Astrocyte (in vitro differentiated cells and primary cell): ENCODE measurements around the gene BRINP1. TPM values are rescaled to one million over a fixed set of nuclear protein-coding genes. Genes with fewer than 3 reads are reported as not detected.

ENCODE experiments used
- DNase-seq: peaks from one replicate; pipeline ENCODE4 v3.0.0-alpha.2; 2010; ENCODE audit warnings: low read depth
- FAIRE-seq: peaks from 2 replicates; lab custom pipeline; 2011; peaks lifted over from hg19 to GRCh38; lab: Jason Lieb, UNC
- H2AFZ ChIP-seq: 2 replicates; pipeline ENCODE4 v1.6.0; 2012; ENCODE audit warnings: low read depth, low read length, inconsistent platforms
- H3K27ac ChIP-seq: 2 replicates; pipeline ENCODE4 v1.5.1; 2011; ENCODE audit warnings: low read depth, low read length, inconsistent platforms
- H3K27me3 ChIP-seq: 2 replicates; pipeline ENCODE4 v1.6.0; 2011; ENCODE audit warnings: low read length, inconsistent platforms; ENCODE audit not compliant: insufficient read depth
- H3K36me3 ChIP-seq: 2 replicates; pipeline ENCODE4 v1.5.1; 2011; ENCODE audit warnings: low read length, inconsistent platforms; ENCODE audit not compliant: insufficient read depth
- H3K4me1 ChIP-seq: 2 replicates; pipeline ENCODE4 v1.5.1; 2011; ENCODE audit warnings: low read length, inconsistent platforms; ENCODE audit not compliant: insufficient read depth
- H3K4me2 ChIP-seq: 2 replicates; pipeline ENCODE4 v1.6.0; 2012; ENCODE audit warnings: low read length, inconsistent platforms
- H3K4me3 ChIP-seq: 2 replicates; pipeline ENCODE4 v1.5.1; 2011; ENCODE audit warnings: low read depth, mild to moderate bottlenecking, low read length, inconsistent platforms; ENCODE audit not compliant: insufficient read depth
- H3K79me2 ChIP-seq: 2 replicates; pipeline ENCODE4 v1.6.0; 2012; ENCODE audit warnings: mild to moderate bottlenecking, low read length, inconsistent platforms; ENCODE audit not compliant: insufficient read depth
- H3K9ac ChIP-seq: 2 replicates; pipeline ENCODE4 v1.6.0; 2012; ENCODE audit warnings: mild to moderate bottlenecking, low read length, inconsistent platforms
- H3K9me3 ChIP-seq: 2 replicates; pipeline ENCODE4 v1.5.1; 2012; ENCODE audit warnings: low read depth, mild to moderate bottlenecking, low read length, inconsistent platforms; ENCODE audit not compliant: insufficient read depth
- H4K20me1 ChIP-seq: 2 replicates; pipeline ENCODE4 v1.6.0; 2012; ENCODE audit warnings: low read length, inconsistent platforms; ENCODE audit not compliant: insufficient read depth
- H3K27ac Mint-ChIP-seq: one replicate; pipeline ENCODE4 v1.8.0; 2021; ENCODE audit warnings: mild to moderate bottlenecking, mixed read lengths; ENCODE audit not compliant: unreplicated experiment
- H3K27me3 Mint-ChIP-seq: one replicate; pipeline ENCODE4 v1.8.0; 2021; ENCODE audit warnings: low read depth, mixed read lengths; ENCODE audit not compliant: unreplicated experiment
- H3K36me3 Mint-ChIP-seq: one replicate; pipeline ENCODE4 v1.8.0; 2021; ENCODE audit warnings: low read depth, mixed read lengths; ENCODE audit not compliant: unreplicated experiment
- H3K4me1 Mint-ChIP-seq: one replicate; pipeline ENCODE4 v1.8.0; 2021; ENCODE audit warnings: low read depth, mixed read lengths; ENCODE audit not compliant: unreplicated experiment
- H3K4me3 Mint-ChIP-seq: one replicate; pipeline ENCODE4 v1.8.0; 2021; ENCODE audit warnings: mild to moderate bottlenecking, moderate library complexity, mixed read lengths; ENCODE audit not compliant: unreplicated experiment
- H3K9me3 Mint-ChIP-seq: one replicate; pipeline ENCODE4 v1.8.0; 2021; ENCODE audit warnings: mild to moderate bottlenecking, mixed read lengths; ENCODE audit not compliant: unreplicated experiment
- EZH2 ChIP-seq: IDR thresholded peaks from 2 replicates; pipeline ENCODE4 v1.6.1; 2012; ENCODE audit warnings: mild to moderate bottlenecking, low read length, inconsistent platforms; ENCODE audit not compliant: insufficient read depth
- total RNA-seq: library from RNA; stranded (reverse); gene quantifications from 2 replicates; pipeline ENCODE4 v1.2.1, GENCODE V29; 2021
- TF ChIP-seq, protein P1 (sequence below): IDR thresholded peaks from 2 replicates; pipeline ENCODE4 v1.5.1; 2011; ENCODE audit warnings: low read depth, mild to moderate bottlenecking, inconsistent platforms, low read length, moderate library complexity; ENCODE audit not compliant: insufficient read depth

Gene BRINP1
- total RNA-seq, 1 donor from 2014 or later: 2.2 TPM

DNA sequence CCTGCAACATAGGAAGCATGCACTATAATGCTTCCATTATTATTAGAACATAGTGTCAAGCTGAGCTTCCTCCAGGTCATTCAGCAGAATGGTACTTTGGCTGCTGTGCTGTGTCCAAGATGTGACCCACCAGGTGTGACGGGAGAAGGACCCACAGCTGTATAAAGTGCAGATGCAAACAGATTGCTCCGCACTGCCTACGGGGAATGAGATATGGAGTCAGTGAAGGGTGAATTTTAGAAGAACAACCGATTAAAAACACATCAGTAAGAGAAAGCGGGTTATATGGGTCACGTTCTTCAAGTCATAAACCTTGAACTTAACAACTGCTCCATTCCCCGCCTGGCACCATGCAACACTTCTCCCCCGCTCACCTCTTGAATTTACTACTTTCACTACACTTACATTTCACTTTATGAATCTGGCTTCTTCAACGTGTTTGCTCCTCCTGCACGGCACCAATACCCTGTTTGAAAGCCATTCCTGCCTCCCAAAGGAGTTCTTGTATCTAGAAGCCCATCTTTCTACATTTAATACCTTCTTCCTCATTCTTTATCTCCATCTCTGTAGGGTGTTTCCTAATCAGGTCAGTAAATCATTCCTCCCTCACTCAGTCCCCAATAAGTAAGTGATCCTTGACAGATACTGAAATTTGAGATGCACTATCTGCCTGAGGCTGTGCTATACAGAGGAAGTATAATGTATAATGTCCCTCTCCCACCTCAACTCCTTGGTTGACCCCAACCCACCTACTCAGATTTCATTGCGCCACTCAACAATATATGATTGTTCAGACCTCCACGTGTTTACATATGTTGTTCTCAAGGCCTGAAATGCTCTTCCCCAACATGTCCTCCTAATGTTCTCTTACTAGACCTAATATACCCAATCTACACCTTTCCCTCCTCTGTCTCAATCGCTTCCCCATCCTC, 25.9 kb downstream of the BRINP1 start:
- no peaks in the 10 kb centered on the region for H3K79me2 ChIP-seq
- H3K27ac ChIP-seq: no peak overlapping the region
- H3K27me3 ChIP-seq: no peaks in the 10 kb centered on the region
- no peak overlapping the region for H3K4me3 ChIP-seq
- H3K4me1 ChIP-seq: no peaks in the 10 kb centered on the region
- Mint-ChIP-seq H3K9me3 (no peaks in the 10 kb centered on the region), H3K27me3 (peaks cover 3% of the 10 kb centered on the region), H3K27ac (no peak overlapping the region), H3K36me3 (no peaks in the 10 kb centered on the region), H3K4me1 (no peaks in the 10 kb centered on the region), H3K4me3 (no peak overlapping the region)
- TF ChIP-seq EZH2: no peak
- TF ChIP-seq, protein P1, sequence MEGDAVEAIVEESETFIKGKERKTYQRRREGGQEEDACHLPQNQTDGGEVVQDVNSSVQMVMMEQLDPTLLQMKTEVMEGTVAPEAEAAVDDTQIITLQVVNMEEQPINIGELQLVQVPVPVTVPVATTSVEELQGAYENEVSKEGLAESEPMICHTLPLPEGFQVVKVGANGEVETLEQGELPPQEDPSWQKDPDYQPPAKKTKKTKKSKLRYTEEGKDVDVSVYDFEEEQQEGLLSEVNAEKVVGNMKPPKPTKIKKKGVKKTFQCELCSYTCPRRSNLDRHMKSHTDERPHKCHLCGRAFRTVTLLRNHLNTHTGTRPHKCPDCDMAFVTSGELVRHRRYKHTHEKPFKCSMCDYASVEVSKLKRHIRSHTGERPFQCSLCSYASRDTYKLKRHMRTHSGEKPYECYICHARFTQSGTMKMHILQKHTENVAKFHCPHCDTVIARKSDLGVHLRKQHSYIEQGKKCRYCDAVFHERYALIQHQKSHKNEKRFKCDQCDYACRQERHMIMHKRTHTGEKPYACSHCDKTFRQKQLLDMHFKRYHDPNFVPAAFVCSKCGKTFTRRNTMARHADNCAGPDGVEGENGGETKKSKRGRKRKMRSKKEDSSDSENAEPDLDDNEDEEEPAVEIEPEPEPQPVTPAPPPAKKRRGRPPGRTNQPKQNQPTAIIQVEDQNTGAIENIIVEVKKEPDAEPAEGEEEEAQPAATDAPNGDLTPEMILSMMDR: no peak
- no peak for FAIRE-seq
- no peak overlapping the region for H2AFZ ChIP-seq
- H3K9ac ChIP-seq: no peak overlapping the region
- no peaks in the 10 kb centered on the region for H3K9me3 ChIP-seq
- H4K20me1 ChIP-seq: no peaks in the 10 kb centered on the region
- H3K36me3 ChIP-seq: no peaks in the 10 kb centered on the region
- no peak for DNase-seq
- no peak overlapping the region for H3K4me2 ChIP-seq

GRCh38 chr9:119339056-119339455, 30.2 kb downstream of the BRINP1 start:
- Histone ChIP-seq H3K9me3 (no peaks in the 10 kb centered on the region), H3K27me3 (no peaks in the 10 kb centered on the region), H3K27ac (no peak overlapping the region), H3K79me2 (no peaks in the 10 kb centered on the region), H3K4me1 (no peaks in the 10 kb centered on the region), H3K36me3 (no peaks in the 10 kb centered on the region), H3K9ac (no peak overlapping the region), H3K4me2 (no peak overlapping the region), H4K20me1 (no peaks in the 10 kb centered on the region), H2AFZ (no peak overlapping the region), H3K4me3 (no peak overlapping the region)
- Mint-ChIP-seq H3K27ac (no peak overlapping the region), H3K9me3 (no peaks in the 10 kb centered on the region), H3K4me3 (no peak overlapping the region), H3K36me3 (no peaks in the 10 kb centered on the region), H3K27me3 (peaks cover 3% of the 10 kb centered on the region), H3K4me1 (no peaks in the 10 kb centered on the region)
- no peak for DNase-seq
- no peak for FAIRE-seq
- TF ChIP-seq, protein P1: no peak
- TF ChIP-seq EZH2: no peak

DNA sequence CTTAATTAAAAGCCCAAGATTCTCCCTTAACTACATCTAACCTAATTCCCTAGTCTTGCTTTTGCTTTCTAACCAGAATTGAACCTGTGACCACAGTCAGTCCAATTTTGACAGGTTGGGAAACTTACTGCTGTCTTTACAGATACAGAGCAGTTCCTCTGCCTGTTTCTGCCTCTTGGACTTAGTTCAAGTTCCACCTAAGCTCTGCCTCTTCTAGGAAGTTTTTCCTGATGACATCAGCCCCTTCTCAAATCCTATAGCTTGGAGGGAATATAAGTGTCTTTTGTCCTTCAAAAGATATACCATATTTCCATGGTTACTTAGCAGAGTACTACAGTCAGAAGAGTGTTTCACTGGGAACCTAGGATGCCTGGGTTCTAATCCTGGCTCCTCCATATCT, 31.7 kb downstream of the BRINP1 start:
- H3K4me3 Mint-ChIP-seq: no peak overlapping the region
- H3K27ac Mint-ChIP-seq: no peak overlapping the region
- no peaks in the 10 kb centered on the region for H3K27me3 Mint-ChIP-seq
- Histone ChIP-seq H3K36me3 (no peaks in the 10 kb centered on the region), H3K4me2 (no peak overlapping the region), H2AFZ (no peak overlapping the region), H3K9ac (no peak overlapping the region), H3K27me3 (no peaks in the 10 kb centered on the region), H3K4me1 (no peaks in the 10 kb centered on the region), H4K20me1 (no peaks in the 10 kb centered on the region), H3K9me3 (peaks cover 1% of the 10 kb centered on the region), H3K4me3 (no peak overlapping the region), H3K27ac (no peak overlapping the region), H3K79me2 (no peaks in the 10 kb centered on the region)
- no peaks in the 10 kb centered on the region for H3K36me3 Mint-ChIP-seq
- no peak for TF ChIP-seq EZH2
- TF ChIP-seq, protein P1: no peak
- no peak for DNase-seq
- H3K4me1 Mint-ChIP-seq: peaks cover 1% of the 10 kb centered on the region
- FAIRE-seq: no peak
- no peaks in the 10 kb centered on the region for H3K9me3 Mint-ChIP-seq
